Measurements from ENCODE around the gene MAGOH.

MAGOH gene

DNA sequence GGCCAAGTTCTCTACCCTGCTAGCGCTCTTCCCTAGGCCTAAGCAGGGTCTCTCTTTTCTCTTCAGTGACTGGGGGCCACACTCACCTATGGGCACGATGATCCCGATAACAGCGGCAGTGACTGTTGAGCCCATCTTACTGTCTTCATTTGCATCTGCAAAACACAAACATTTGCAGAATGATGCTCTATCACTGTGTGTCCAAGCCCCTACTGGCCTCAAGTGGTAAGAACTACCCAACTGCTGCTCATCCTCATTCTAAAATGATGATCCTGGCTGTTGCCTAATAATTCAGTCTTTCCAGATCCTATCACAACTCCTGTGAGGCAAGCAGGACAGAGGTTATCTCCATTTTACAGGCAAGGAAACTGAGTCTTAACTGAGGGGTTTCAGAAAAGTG is 16.7 kb upstream of the MAGOH start:
- DNase-seq (ENCODE audit: low read depth), result no peak
- TF ChIP-seq, protein P1, sequence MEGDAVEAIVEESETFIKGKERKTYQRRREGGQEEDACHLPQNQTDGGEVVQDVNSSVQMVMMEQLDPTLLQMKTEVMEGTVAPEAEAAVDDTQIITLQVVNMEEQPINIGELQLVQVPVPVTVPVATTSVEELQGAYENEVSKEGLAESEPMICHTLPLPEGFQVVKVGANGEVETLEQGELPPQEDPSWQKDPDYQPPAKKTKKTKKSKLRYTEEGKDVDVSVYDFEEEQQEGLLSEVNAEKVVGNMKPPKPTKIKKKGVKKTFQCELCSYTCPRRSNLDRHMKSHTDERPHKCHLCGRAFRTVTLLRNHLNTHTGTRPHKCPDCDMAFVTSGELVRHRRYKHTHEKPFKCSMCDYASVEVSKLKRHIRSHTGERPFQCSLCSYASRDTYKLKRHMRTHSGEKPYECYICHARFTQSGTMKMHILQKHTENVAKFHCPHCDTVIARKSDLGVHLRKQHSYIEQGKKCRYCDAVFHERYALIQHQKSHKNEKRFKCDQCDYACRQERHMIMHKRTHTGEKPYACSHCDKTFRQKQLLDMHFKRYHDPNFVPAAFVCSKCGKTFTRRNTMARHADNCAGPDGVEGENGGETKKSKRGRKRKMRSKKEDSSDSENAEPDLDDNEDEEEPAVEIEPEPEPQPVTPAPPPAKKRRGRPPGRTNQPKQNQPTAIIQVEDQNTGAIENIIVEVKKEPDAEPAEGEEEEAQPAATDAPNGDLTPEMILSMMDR (conservative IDR thresholded peaks at IDR 0.05; ENCODE audit: control insufficient read depth, insufficient read depth, low read depth, low read length), result peak; percentile 15

DNA sequence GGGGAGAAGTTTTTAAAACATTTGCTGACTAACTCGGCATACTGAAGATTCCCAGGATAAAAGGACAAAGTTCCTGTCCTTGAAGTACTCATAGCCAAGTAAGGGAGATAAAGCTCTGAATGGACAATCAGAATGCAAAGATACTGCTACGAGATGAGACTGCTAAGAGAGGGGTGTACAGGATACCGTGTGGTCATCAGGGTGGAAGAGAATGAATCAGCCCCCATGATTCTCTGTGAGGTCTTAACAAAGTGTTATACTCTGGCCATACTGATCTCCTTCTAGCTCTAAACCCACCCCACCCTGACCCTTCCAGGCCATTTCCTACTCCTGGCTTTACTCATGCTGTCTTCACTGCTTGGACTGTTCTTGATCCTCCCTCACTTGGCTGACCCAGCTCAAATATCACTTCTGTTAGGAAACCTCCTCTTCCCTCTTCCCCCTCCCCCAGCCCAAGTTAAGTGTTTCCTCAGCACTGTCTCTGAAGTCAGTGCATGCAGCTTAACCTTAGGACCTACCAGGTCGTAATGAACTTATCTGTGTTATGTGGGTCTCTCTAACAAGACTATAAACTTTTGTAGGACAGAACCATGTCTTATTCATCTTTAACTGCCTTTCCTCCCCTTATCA is 15.8 kb upstream of the MAGOH start:
- DNase-seq (ENCODE audit: low read depth), result peak; percentile 46
- TF ChIP-seq, protein P1 (conservative IDR thresholded peaks at IDR 0.05; ENCODE audit: control insufficient read depth, insufficient read depth, low read depth, low read length), result no peak
- H3K4me3 ChIP-seq (ENCODE audit: control insufficient read depth, low read depth, low read length), result no peak overlapping the region

More for the DNA sequence above, 16.7 kb upstream of the MAGOH start:
- H3K4me3 ChIP-seq (ENCODE audit: control insufficient read depth, low read depth, low read length), result no peak overlapping the region

DNA sequence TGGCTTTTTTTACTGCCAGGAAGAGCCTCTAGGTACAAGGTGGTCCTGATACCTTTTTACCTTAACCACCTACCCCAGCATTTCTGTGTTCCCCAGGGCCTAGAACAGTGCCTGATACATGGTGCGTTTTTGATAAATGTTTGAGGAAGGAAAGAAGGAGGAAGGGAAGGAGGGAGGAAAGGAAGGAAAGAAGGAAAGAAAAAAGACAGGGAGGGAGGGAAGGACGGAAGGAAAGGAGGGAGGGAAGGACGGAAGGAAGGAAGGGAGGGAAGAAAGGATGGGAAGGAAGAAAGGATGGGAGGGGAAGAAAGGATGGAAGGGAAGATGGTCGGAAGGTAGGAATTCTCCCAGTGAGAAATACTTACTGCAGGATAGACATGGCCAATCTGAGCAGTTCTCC is 12.0 kb upstream of the MAGOH start:
- no peak overlapping the region for H3K4me3 ChIP-seq (ENCODE audit: control insufficient read depth, low read depth, low read length)
- no peak for DNase-seq (ENCODE audit: low read depth)
- TF ChIP-seq, protein P1 (conservative IDR thresholded peaks at IDR 0.05; ENCODE audit: control insufficient read depth, insufficient read depth, low read depth, low read length), result no peak

DNA sequence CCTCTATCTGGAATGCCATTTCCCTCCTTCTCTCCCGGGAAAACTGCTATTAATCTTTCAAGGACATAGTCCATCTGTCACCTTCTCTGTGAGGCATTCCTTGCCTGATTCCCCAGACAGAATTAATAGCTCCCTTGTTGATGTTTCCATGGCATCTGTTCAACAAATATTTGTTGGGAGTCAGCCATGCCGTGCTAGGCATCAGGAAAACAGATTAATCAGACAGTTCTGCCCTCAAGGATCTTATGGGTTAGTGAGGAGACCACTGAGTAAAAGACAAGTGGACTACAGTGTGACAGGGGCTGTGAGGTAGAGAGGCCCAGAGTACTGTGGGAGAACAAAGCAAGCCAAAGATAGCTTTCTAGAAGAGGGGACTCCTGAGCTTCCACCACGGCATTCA is 11.4 kb upstream of the MAGOH start:
- DNase-seq (ENCODE audit: low read depth), result no peak
- TF ChIP-seq, protein P1 (conservative IDR thresholded peaks at IDR 0.05; ENCODE audit: control insufficient read depth, insufficient read depth, low read depth, low read length), result no peak
- no peak overlapping the region for H3K4me3 ChIP-seq (ENCODE audit: control insufficient read depth, low read depth, low read length)

DNA sequence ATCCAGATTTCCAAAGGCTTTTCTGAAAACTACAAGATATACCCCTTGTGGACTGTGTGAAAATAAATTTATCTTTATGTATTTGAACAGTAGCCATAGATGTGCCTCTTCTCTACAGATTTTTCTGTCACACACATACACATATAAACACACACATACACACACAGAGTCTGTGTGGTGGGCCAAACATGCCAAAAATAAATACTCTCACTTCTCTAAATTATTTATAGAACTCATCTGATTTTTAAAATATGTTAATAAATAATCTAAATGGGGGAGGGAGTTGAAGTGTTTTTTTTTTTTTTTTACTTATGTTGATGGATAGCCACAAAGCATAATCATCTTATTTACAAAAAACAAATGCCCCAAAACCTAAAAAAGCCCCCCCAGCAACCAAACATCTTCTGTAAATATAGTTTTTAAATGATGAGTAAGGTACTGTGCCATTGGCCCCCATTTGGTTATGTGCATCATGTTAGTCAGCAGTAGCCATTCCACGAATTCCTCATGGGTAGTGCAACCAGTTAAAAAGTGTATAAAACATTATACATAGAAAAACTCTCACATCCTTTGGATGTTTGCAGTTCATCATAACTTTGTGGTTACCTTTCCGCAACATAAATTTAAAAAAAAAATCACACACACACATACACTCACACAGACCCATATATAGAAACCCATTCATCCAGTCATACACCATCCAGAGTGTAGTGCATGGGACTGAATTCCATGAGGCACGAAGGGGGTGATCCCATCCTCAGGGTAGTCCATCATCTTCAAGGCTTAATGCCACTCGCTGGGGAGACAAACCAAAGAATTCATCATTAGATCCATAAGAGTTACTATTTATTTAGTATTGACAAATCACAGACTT is 8.2 kb upstream of the MAGOH start:
- DNase-seq (ENCODE audit: low read depth), result peak; percentile 24
- no peak overlapping the region for H3K4me3 ChIP-seq (ENCODE audit: control insufficient read depth, low read depth, low read length)
- TF ChIP-seq, protein P1 (conservative IDR thresholded peaks at IDR 0.05; ENCODE audit: control insufficient read depth, insufficient read depth, low read depth, low read length), result no peak

DNA sequence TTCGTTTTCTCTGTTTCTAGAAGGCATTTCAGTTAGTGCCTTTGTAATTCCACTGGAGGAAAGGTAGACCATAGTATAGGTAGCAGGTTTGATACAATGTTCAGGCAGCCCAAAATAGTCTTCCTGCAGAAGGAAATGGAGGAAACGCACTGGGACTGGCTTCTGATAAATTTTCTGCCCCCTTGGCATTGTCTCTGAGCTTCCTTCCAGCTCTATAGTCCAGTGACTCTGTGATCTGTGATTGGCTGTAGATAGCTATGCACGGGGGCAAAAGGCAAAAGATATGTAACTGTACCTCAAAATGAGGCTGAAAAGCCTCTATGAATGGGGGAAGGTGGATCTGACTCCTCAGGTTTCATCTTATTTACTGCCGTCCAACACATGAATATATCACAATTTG is 5.8 kb upstream of the MAGOH start:
- no peak for DNase-seq (ENCODE audit: low read depth)
- H3K4me3 ChIP-seq (ENCODE audit: control insufficient read depth, low read depth, low read length), result no peak overlapping the region
- TF ChIP-seq, protein P1 (conservative IDR thresholded peaks at IDR 0.05; ENCODE audit: control insufficient read depth, insufficient read depth, low read depth, low read length), result no peak

Measured in fibroblast of mammary gland (primary cell).